HFF-Myc (cell line): ENCODE measurements around the gene TFDP1.

ENCODE experiments used
- DNase-seq: peaks from one replicate; pipeline ENCODE4 v3.0.0-alpha.2; 2011; ENCODE audit warnings: low read depth; ENCODE audit errors: extremely low read depth
- H3K4me3 ChIP-seq: replicated peaks from 2 replicates; pipeline ENCODE4 v1.5.1; 2011; ENCODE audit warnings: low read depth, mild to moderate bottlenecking, control low read depth, low read length
- TF ChIP-seq, protein P1 (sequence below): IDR thresholded peaks from 2 replicates; pipeline ENCODE4 v1.5.1; 2012; ENCODE audit warnings: mild to moderate bottlenecking, low read depth, low read length, control low read depth; ENCODE audit errors: missing control alignments

Gene TFDP1

DNA sequence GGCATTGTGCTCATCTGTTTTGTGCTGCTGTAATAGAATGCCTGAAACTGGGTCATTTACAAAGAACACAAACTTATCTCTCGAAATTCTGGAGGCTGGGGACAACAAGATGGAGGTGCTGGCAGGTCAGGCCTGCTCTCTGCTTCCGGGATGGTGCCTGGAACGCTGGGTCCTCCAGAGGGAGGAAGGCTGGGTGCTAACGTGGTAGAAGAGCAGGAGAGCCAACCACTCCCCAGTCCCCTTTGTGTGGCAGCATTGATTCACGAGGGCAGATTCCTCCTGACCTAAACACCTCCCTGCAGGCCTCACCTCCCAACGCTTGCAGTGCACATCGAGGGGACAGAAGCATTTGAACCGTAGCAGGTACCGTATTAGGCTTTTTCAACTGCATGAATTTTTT is 34.1 kb upstream of the TFDP1 start:
- TF ChIP-seq, protein P1, sequence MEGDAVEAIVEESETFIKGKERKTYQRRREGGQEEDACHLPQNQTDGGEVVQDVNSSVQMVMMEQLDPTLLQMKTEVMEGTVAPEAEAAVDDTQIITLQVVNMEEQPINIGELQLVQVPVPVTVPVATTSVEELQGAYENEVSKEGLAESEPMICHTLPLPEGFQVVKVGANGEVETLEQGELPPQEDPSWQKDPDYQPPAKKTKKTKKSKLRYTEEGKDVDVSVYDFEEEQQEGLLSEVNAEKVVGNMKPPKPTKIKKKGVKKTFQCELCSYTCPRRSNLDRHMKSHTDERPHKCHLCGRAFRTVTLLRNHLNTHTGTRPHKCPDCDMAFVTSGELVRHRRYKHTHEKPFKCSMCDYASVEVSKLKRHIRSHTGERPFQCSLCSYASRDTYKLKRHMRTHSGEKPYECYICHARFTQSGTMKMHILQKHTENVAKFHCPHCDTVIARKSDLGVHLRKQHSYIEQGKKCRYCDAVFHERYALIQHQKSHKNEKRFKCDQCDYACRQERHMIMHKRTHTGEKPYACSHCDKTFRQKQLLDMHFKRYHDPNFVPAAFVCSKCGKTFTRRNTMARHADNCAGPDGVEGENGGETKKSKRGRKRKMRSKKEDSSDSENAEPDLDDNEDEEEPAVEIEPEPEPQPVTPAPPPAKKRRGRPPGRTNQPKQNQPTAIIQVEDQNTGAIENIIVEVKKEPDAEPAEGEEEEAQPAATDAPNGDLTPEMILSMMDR = no peak
- H3K4me3 ChIP-seq = no peak overlapping the region
- no peak for DNase-seq

DNA sequence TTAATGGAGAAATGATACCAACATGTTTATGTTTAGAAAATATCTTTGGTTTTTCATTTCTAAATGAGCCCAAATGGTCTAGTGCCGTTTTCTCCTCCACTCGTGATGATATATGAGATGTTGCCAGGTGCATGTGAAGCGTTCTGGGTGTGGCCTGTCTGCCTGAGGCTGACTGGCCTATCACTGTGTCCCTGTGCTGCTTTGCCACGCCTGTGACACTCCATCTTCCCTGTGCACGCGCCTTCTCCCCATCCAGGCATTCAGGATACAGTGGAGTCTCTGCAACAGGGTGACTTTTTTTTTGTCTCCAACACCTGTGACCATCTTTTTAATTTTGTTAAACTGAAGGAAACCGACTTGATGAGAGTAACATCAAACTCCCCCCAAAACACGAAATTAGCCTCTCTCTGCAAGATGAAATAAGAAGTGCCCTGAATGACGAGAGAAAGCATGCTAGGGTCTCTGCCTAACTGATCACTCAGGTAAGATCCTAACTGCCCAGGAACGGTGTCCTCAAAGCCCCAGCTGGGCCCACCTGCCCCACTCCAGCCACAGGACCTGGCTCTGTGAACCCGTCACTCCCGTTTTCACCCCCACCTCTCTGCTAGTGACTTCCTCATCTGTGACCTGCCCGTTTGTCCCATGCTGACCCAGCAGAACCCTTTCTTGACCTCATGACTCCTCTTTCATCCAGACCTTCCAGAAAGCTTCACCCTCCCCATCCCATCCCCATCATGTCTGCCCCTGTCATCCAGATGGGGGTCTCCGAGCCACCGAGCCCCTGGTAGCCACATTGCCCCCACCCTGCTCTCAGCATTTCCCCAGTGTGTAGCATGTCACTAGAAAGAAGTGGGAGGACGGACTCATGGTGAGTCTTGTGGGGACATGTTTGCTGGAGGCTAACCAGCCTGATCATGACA is 33.2 kb upstream of the TFDP1 start:
- TF ChIP-seq, protein P1 = no peak
- H3K4me3 ChIP-seq = no peak overlapping the region
- DNase-seq = no peak

DNA sequence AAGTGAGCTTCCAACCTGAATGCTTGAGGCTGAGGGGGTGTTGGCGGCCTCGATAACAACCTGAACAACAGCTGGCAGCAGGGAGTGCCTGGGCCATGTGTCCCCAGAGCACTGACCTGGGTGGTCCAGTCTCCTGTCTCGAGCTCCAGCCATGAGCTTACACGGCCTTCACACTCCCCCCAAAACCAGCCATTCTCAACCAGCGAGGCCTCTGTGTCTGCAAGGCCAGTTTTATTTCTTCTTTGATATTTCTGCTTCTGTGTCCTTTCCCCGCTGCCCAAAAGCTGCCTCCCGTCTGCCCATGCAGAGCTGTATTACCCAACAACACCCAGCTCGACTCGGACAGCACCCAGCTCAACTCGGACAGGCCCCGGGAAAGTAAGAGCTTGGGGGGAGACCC is 32.5 kb upstream of the TFDP1 start:
- H3K4me3 ChIP-seq = no peak overlapping the region
- TF ChIP-seq, protein P1 = no peak
- no peak for DNase-seq

- no peak overlapping the region for H3K4me3 ChIP-seq
- no peak for DNase-seq
- TF ChIP-seq, protein P1 = no peak
Observed at GRCh38 chr13:113552786-113553434, 31.6 kb upstream of the TFDP1 start.

DNA sequence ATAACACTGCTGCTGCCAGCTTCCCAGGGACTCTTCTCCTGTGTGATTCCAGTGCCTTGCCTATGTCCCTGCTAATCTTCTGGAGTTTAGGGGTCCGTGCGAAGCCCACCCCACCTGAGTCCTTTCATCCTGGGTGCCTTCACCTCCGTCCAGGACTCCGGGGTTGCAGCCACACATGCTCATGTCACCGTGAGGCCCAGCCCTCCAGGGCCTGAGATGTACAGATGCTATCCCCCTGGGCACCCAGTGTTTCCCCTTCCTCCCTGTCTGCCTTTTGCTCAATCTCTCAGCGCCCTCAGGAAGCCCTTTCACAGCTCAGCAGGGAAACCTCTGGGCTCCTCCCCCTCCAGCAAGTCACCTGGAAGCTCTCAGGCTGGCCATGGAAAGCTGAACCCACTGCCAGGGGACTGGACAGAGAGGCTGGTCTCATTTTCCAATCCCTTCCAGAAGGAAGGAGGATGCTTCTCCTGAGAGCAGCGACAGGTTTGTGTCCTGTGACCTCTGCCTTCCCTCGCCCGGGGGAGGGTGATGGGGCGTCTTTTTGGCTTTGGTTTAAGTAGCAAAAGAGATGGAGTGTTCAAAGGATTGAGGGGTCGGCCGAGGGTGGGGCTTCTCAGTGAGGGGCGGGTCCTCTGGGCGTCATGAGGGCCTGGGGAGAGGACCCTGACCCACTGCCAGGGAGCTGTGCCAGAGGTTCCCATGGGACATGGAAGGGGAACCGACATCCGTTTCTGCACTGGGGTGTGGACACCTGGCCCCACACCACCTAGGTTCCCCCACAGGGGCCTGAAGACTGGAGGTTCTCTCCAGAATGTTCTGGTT is 30.8 kb upstream of the TFDP1 start:
- DNase-seq = no peak
- H3K4me3 ChIP-seq = no peak overlapping the region
- TF ChIP-seq, protein P1 = no peak

- no peak overlapping the region for H3K4me3 ChIP-seq
- TF ChIP-seq, protein P1 = no peak
- no peak for DNase-seq
Observed at GRCh38 chr13:113554333-113554700, 30.2 kb upstream of the TFDP1 start.
